ENCODE results near the gene UBQLN1. TPM values are rescaled to one million over a fixed set of nuclear protein-coding genes. Genes with fewer than 3 reads are reported as not detected.

Gene UBQLN1
- total RNA-seq, 1 donor from 2014 or later, result 133 TPM

DNA sequence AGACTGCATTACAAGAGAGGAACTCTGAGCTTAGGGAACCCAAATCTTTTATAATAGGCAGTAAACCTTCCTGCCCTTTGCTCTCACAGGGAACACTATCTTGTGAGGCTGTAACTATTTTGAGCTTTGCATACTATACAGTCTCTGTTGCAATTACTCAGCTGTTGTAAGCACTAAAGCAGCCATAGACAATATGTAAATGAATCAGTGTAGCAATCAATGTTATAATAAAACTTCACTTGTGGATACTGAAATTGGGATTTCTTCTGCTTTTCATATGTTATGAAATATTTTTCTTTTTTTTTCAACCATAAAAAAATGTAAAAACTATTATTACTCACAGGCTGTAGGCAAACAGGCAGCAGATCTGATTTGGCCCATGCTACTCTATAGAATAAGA lies 16.7 kb upstream of the UBQLN1 start:
- no peak for DNase-seq (ENCODE audit: low read depth)
- H3K4me3 ChIP-seq (ENCODE audit: low read depth, low read length), result no peak overlapping the region
- no peaks in the 10 kb centered on the region for H3K36me3 ChIP-seq (ENCODE audit: control insufficient read depth, insufficient read depth, low read length)
- H3K27me3 ChIP-seq (ENCODE audit: control insufficient read depth, insufficient read depth, low read length), result no peaks in the 10 kb centered on the region
- TF ChIP-seq, protein P1, sequence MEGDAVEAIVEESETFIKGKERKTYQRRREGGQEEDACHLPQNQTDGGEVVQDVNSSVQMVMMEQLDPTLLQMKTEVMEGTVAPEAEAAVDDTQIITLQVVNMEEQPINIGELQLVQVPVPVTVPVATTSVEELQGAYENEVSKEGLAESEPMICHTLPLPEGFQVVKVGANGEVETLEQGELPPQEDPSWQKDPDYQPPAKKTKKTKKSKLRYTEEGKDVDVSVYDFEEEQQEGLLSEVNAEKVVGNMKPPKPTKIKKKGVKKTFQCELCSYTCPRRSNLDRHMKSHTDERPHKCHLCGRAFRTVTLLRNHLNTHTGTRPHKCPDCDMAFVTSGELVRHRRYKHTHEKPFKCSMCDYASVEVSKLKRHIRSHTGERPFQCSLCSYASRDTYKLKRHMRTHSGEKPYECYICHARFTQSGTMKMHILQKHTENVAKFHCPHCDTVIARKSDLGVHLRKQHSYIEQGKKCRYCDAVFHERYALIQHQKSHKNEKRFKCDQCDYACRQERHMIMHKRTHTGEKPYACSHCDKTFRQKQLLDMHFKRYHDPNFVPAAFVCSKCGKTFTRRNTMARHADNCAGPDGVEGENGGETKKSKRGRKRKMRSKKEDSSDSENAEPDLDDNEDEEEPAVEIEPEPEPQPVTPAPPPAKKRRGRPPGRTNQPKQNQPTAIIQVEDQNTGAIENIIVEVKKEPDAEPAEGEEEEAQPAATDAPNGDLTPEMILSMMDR (IDR thresholded peaks at IDR 0.05; ENCODE audit: insufficient read depth, low read length, poor library complexity, severe bottlenecking), result no peak

DNA sequence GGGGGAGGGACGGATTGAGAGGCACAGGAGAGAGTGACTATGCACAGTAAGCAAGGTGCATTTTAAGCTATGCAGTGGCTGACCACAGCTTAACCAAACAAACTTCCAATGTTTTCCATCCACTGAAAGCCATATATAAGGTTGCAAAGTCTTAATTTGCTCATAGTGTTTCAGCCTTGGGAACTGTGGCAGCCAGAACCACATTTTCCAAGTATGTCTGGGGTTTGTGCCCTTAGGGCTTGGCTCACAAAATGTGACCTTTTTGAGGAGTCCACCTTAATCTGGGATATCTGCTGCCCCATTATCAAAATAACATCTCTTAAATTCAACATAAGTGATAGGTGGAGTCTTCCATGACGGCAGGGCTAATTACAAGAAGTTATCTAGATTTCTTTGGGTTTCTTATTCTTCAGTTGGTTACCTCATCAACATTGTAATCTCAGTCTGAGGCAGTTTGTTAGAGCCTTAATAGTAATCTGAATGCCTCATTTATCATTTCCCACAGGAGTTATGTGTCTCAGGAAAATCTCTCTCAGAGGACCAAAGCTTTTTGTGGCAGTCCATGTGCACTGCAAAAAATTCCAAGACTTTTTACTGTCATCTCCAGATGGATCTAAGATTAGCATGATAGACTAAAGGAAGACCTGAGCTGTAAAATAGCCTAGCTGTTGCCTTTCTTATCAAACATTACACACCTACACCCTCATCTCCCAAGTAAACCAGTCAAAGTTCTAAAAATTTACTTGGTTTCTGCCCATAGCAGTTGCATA lies 15.2 kb upstream of the UBQLN1 start:
- TF ChIP-seq, protein P1 (IDR thresholded peaks at IDR 0.05; ENCODE audit: insufficient read depth, low read length, poor library complexity, severe bottlenecking), result no peak
- H3K27me3 ChIP-seq (ENCODE audit: control insufficient read depth, insufficient read depth, low read length), result no peaks in the 10 kb centered on the region
- no peaks in the 10 kb centered on the region for H3K36me3 ChIP-seq (ENCODE audit: control insufficient read depth, insufficient read depth, low read length)
- no peak overlapping the region for H3K4me3 ChIP-seq (ENCODE audit: low read depth, low read length)
- no peak for DNase-seq (ENCODE audit: low read depth)

DNA sequence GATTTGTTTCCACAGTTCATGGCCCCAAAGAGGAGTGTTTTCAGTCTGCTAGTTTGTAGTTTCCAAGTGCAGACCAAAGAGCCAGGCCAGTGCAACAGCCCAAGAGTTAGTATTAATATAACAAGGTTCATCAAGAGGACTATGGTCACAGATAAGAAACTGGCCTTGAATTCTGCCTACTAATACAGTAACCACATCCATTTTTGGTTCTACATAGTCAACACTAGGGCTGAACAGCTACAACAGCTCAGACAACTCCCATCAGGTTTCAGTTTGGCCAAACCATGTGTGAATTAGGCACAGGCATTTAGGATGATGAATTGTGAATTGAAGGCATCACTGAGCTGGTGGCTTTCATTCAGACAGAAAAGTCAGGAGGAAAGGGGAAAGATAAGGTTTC lies 13.8 kb upstream of the UBQLN1 start:
- Histone ChIP-seq H3K27me3 (ENCODE audit: control insufficient read depth, insufficient read depth, low read length) (no peaks in the 10 kb centered on the region), H3K36me3 (ENCODE audit: control insufficient read depth, insufficient read depth, low read length) (no peaks in the 10 kb centered on the region), H3K4me3 (ENCODE audit: low read depth, low read length) (no peak overlapping the region)
- DNase-seq (ENCODE audit: low read depth), result no peak
- TF ChIP-seq, protein P1 (IDR thresholded peaks at IDR 0.05; ENCODE audit: insufficient read depth, low read length, poor library complexity, severe bottlenecking), result no peak

DNA sequence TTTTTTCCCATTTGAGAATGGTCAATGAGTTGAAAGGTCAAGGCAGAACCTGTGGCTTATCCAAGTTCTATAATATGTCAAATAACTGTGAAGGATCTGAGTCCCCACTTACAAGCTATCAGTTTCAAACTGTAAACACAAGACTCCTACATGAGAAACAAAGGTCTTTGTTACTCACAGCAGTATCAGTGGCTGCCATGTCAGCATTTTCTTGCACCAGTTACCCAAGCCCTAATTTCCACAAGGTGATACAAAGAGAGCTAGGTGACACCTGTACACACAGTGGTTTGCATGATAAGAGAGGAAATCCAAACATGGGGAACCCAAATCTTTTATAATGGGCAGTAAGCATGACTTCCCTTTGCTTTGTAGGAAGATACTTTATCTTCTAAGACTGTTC lies 8.0 kb upstream of the UBQLN1 start:
- Histone ChIP-seq H3K4me3 (ENCODE audit: low read depth, low read length) (no peak overlapping the region), H3K27me3 (ENCODE audit: control insufficient read depth, insufficient read depth, low read length) (no peaks in the 10 kb centered on the region), H3K36me3 (ENCODE audit: control insufficient read depth, insufficient read depth, low read length) (no peaks in the 10 kb centered on the region)
- TF ChIP-seq, protein P1 (IDR thresholded peaks at IDR 0.05; ENCODE audit: insufficient read depth, low read length, poor library complexity, severe bottlenecking), result no peak
- DNase-seq (ENCODE audit: low read depth), result no peak

DNA sequence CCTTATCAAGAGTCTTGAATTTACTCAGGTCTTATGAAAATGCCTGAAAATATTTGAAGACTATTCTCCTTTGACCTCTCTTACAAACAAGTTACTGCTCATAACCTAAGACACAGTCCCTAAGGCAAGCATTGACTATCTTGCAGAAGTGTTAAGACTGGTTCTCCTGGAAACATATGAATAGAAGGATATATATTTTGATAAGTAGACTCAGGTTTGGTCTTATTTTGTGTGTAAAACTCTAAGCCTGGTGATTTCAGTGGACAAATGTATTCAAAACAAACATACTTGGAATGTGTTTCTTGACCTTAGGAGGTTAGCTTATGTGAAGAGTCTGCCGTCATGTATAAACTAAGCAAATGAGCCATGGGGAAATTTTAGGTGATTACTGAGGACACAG lies 7.5 kb upstream of the UBQLN1 start:
- no peaks in the 10 kb centered on the region for H3K27me3 ChIP-seq (ENCODE audit: control insufficient read depth, insufficient read depth, low read length)
- H3K36me3 ChIP-seq (ENCODE audit: control insufficient read depth, insufficient read depth, low read length), result no peaks in the 10 kb centered on the region
- no peak overlapping the region for H3K4me3 ChIP-seq (ENCODE audit: low read depth, low read length)
- no peak for DNase-seq (ENCODE audit: low read depth)
- TF ChIP-seq, protein P1 (IDR thresholded peaks at IDR 0.05; ENCODE audit: insufficient read depth, low read length, poor library complexity, severe bottlenecking), result no peak

DNA sequence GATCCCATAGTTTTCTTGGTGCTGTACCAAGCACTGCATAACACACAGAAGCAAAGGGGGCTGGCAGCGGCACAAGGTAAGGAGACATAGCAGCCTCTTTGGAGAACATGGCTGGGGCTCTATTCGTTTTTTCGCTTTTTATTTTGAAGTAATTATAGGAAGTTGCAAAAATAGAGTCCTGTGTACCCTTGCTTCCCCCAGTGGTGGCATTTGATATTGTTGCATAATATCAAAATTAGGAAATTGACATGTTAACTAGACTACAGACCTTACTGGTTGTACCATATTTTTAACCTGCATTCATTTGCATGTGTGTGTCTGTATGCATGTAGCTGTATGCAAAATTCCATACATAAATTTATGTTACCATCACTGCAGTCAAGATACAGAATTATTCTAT lies 6.6 kb upstream of the UBQLN1 start:
- no peaks in the 10 kb centered on the region for H3K36me3 ChIP-seq (ENCODE audit: control insufficient read depth, insufficient read depth, low read length)
- DNase-seq (ENCODE audit: low read depth), result no peak
- no peaks in the 10 kb centered on the region for H3K27me3 ChIP-seq (ENCODE audit: control insufficient read depth, insufficient read depth, low read length)
- no peak overlapping the region for H3K4me3 ChIP-seq (ENCODE audit: low read depth, low read length)
- TF ChIP-seq, protein P1 (IDR thresholded peaks at IDR 0.05; ENCODE audit: insufficient read depth, low read length, poor library complexity, severe bottlenecking), result no peak
